Kasumi-1 (cell line): ENCODE results near the gene TCF7.
A peak's percentile ranks its signal among the peaks of the same experiment; 100 is the strongest.

Experiments used
- DNase-seq, 2 experiments: peaks; one replicate each; lab custom pipeline; 2025; lab: John Stamatoyannopoulos, UW

The TCF7 gene

DNA sequence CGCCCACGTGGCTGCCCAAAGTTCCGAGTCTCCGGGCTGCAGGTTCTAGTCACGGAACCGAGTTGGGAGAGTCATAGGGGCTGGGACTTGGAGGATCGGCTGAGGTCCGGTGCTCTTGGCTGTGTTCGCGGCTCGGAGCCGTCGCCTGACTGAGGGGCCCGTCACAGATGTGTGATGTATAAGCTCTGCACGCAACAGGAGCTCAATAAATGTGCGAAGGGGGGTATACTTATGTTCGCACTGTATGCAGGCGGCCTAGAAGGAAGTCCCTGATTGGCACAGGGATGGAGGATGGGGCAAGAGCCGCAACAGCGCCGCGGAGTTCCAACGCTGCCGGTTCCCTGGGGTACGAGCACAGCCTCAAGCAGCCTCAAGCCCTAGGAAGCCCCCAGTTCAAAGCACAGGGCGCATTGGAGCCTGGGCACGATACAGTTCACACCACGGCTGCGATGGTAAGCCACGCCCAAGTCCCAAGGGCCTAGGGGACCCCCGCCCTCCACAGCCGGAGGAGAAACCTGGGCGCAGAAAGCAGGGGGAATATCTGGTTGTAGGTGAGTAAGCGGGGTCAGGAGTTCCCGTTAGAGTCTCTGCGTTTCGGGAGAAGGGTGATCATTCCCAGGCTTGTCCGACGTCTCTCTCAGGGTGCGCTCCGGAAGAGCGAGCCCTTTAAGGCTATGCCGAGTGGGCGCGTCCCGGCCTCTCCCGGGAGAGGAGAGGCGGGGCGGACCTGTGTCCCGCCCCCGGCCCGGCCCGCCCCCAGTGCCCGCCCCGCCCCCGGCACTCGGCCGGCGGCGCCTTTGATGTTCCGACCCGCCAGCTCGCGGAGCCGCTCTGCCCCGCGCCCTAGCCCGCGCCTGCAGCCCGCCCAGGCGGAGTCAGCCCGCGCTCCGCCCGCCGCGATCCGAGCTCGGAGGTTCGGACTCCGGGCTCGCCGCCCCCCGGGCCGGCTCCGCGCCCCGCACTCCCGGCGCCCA is at the start of gene TCF7:
TCF7 (plus strand) TSS at position 780 of the 974 bp plus-strand sequence. CDS start 226 bp downstream, outside the sequence.
- DNase-seq, result peak; percentile 55 to 56

DNA sequence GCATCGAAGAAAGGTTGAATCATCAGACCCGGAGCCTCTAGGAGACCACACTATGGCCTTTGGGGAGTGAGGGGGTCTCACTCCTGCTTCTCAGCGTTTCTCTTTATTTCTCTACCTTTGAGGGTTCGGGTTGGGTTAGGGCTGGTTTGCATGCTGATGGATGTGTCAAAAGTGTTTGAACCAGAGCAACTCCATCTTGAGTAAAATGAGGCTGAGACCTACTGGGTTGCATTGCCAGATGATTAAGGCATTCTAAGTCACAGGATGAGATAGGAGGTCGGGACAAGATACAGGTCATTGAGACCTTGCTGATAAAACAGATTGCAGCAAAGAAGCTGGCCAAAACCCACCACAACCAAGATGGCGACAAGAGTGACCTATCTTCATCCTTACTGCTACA is 44.9 kb upstream of the TCF7 start:
- no peak for DNase-seq

DNA sequence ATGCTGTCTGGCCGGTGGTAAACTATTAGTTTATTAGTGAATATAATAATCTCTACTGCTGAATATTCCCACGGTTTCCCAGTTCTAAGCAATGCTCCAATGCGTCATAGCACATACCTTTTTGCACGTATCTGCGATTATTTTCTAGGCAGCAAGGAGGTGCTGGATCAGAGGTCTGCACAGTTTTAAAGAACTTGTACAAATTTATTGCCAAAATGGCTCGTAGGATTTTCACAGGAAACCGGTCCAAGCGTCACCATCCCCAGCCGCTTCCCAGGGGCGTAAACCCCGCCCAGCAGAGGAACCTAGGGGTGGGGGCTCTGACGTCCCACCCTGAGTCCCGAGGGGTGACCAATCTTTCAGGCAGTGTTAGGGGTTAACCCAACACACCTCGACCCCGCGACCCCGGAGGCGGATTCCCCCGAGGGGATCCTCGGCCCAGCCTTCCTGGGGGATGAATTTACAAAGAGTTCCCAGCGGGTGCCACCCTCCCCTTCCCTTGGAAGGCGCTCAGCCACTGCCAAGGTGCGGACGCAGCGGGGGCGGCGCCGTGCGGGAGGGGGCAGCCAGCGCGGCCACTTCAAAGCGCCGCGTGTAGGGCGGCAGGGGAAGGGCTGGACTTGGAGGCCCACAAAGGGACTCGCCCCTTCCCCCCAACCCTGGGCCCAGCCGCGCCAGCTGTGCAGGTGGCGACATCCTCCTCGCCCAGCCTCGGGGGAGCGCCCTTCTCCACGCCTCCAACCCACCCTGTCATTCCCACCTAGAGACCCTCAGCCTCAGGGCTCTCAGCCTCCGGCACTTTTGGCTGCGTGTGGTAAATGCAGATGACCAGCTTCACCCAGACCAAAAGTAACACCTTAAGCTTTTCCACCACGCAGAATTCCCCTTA is 43.5 kb upstream of the TCF7 start:
- no peak for DNase-seq

DNA sequence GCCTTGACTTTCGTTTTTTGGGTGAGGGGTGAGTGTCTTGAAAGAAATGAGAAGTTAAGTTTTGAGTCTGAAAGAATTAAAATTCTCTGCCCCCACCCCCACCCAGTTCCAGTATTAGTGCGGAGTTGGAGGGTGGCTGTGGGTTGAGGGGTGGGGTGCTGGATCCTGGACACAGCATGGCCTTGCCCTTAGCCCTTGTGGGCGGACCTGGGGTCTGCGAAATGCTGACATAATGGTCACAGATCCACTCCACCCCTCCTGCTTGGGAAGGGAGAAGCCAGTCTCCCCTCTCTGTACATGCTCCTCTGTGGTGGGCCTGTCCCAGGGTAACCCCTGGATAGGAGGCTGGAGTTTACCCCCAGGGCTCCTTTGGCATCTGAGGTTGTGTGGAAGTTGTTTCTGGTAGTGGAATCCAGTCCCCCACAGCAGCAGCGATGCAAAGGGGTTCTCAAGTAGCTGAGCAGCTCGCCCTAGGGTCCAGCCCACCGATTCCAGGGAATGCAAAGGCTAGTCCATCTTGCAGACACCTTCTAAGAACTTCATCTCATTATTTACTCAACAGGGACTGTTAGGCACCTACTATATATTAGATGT is 42.8 kb upstream of the TCF7 start:
- DNase-seq, result no peak

DNA sequence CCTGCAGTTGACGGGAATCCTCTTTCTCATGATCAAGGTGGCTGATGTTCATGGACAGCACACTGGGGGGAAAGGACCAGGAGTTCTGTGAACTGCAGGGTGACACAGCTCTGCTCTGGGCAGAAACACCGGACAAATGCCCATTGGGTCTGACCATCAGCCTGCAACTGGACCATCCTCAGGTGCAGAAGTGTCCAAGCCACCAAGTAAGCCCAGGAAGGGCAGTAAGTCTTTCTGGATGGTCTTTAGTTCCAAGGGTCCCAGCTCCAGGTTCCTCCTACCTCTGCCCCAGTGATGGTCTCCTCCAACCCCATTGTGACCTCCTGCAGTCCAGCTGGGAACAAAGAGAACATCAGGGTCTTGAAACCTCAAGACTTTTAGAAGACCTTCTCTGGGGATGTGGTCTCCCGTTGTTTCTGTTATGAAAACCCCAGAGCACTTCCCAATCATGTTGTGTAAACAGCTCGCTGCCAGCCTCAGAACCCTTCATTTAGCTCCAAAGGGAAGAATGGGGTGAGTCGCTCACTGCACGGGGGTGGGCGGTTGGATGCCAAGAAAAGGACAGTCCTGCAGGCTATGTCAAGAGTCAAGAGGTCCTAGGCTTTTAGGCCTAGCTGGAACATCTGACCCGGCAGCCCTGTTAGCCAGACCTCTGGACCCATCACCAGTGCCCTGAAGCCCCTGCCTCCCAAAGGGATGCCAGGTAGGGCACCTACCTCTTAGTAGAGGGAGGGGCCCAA is 41.8 kb upstream of the TCF7 start:
- DNase-seq, result no peak

DNA sequence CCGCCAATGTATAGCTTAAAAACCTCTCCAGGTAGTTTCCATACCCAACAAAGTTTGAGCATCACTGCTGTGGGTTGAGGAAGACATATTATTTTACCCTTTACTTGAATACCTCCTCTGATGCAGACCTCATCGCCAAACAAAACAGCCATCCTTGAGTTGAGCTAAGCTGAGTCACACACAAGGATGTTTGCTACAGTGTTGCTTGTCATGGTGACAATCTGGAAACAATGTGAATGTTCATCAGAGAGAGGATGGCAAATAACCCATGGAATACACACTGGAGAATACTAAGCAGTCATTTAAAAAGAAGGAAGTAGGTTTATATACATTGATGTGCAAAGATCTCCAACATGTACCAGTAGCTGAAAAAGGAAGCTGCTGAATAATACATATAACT is 41.1 kb upstream of the TCF7 start:
- DNase-seq, result peak in 1 of 2 experiments; percentile 8

DNA sequence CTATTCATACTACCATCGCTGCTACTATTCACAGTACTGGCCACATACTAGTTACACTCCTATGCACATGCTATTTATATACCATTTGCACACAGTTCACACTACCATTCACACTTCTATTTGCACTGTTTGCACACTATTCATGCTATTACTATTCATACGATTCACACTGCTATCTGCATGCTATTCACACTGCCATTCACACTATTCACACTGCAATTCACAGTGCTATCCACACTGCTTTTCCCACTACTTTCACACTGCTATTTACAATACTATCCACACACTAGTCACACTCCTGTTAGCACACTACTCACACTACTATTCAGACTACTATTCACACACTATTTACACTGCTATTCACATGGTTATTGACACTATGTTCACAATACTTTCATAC is 39.4 kb upstream of the TCF7 start:
- no peak for DNase-seq

DNA sequence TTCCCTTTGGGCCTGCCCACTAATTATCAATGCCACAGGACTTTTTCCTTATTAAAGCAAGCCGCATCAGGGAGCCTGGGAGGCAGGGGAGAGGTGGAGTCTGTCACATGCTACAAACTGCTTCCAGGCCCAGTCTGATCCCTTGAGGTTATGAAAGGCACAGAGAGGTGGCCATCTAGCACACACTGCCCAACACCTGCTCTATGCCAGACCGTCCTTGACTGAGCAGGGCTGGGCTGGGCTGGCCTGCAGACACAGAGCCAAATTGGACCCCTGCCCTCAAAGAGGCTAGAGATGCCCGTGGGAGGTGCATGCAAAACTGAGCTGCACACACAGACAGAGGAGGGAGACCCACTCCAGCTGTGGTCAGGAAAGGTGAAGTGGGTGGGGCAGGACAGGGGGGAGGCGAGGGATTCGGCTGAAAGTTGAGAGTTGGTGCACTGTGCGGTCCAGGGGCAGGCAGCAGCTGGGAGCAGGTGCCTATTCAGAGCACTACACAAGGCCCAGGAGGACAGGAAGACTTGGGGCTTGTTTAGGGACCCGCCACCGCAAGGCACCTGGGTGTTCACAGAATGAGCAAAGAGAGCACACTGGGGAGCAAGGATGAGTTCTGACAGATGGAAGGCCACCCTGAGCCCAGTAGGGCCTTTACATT is 36.4 kb upstream of the TCF7 start:
- no peak for DNase-seq

DNA sequence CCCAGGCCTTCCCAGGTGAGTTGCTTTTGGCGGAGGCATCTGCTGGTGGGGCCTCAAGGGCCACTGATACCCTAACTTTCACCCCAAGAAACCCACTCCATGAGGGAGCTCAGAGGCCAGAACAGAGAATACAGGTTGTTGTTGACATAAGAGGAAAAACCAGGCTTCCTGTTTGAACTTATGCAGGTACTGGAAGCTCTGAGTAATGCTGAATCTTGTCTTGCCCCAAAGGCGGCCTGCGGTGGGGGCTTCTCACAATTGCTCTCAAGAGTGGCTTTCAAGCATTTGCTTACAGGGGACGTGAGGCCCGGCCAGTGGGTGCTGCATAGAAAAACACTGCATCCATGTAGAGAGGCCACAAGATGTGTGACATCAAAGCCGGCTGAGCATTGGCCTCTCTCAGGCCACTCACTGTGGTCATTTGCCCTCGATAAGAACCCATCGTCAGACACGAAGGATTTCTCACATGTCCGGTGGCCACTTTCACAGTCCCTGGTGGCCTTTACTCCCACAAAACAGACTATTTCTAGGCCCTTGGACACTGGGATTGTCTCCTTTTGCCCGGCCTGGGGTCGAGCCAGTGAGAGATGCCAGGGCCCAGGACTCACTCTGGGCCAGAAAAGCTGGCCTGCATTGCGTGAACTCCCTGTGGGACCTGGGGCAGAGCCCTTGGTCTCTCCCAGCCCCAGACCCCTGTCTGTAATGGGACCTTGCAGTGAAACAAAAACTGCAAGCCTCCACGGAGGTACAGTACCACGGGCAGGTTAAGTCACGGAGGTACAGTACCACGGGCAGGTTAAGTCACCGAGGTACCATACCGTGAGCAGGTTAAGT is 34.5 kb upstream of the TCF7 start:
- DNase-seq, result no peak

DNA sequence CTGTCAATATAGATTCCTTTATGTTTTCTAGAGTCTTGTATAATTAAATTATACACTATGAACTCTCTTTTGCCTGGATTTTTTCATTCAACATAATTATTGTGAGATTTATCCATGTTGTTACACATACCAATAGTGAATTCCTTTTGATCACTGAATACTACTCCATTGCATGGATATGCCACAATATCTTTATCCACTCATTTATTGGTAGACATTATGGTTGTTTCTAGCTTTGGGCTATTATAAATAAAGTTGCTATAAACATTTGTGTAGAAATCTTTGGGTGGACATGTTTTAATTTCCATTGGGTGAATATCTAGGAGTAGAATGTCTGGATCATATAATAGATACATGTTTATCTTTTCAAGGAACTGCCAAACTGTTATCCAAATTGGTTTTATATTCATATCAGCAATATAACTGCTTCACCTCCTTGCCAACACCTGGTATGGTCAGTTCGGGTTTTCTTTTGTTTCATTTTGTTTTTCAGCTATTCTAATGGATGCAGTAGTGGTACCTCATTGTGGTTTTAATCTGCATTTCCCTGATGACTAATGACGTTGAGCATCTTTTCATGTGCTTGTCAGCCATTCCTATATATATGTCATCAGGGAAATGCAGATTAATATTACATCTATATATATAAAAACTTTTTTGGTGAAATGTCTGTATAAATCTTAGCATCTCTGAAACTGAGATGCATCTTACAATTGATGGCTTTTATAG is 32.1 kb upstream of the TCF7 start:
- no peak for DNase-seq

DNA sequence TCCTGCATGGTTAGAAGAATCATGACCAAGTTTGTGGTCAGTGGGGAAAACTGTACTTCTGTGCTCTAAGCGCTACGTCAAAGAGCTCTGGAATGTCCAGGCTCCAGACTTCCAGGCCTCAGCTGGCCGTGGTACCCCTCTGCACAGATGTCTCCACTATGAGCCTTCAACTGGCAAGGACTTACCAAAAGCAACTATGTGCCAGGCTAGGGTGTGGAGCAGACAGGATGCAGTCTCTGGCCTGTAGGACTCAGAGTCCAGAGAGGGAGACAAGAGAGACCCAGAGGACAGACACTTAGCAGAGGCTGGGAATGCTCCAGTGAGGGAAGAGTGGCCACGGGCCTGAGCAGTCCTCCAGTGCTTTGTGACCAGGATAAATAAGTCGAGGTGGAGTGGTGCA is 31.0 kb upstream of the TCF7 start:
- no peak for DNase-seq

DNA sequence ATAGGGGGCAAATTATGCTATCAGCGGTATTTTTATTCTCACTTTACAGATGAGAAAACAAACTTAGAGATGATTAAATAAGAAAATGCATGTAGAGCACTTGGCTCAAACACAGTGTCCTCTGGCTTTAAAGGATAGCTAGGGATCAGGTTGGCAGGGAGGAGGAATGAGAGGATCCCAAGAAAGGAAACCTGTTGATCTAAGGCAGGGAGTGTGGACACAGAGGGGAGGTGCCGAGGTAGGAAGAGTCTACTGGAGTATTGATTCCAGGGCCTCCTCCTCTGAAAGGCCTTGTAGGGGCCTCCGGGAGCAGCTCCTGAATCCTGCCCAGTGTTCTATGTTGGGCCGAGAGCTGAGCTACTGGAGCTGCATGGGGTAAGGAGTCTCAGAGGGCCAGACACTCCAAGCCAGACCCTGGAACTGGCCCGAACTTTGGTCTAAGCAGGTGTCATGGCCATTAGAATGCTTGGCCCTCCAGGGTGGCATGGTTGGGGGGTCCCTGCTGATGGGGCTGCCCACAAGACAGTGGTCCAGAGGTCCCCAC is 30.4 kb upstream of the TCF7 start:
- no peak for DNase-seq

DNA sequence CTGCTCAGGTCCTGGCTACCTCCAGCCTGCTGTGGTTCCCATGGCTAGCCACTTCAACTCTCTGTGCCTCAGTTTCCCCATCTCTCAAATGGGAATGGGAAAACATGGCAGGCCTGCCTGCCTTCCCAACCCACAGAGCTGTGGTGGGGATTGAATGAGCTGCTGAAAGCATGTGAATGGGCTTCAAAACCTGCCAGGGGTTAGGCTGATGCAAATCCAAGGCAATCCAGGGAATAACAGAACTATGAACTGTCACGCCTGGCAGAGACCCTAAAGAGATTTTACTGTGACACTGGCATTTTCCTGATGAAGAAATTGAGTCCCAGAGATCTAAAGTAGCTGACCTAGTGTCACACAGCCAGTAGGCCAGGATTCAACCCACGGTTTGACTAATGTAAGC is 29.9 kb upstream of the TCF7 start:
- no peak for DNase-seq

DNA sequence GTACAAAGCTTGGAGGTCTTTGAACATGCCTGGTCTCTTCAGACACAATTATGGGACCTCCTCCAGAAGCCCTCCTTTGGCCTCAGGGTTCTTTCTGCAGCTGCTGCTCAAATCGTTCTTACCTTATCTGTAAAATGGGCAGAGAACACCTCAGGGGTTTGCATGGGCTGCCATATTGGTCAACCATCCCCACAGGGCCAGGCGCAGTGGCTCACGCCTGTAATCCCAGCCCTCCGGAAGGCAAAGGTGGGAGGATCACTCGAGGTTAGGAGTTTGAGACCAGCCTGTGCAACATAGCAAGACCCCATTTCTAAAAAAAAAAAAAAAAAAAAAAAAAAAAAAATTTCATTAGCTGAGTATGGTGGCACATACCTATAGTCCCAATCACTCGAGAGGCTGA is 29.1 kb upstream of the TCF7 start:
- DNase-seq, result no peak

DNA sequence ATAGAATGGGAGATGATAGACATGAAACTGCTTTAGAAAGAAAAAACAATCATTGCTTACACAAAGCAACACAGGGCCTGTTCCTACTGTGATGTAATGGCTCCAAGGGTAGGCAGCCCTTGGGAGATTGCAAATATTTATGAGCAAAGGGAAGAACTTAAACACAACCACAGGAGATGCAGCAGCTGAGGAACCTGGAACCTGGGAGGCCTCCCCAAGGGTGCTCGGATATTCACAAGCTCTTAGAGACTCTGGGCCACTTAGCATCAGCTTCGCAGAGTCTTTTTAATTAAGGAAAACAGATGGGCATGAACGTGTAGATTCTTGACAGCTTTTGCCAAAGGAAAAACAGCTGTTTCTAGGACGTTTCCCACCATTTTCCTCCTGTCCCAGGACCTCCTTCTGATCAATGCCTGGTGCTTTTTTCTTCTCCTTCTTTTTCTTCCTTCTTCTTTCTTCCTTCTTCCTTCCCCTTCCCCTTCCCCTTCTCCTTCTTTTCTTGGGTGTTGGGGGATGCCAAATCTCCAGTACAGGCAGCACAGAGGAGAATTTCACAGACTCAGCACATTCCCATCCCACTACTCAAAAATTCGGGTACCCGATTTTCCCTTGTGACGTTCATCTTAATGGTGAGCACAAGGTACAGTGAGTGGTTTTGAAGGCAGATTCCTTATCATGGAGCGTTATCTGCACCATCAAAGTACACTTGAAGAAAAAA is 28.1 kb upstream of the TCF7 start:
- DNase-seq, result no peak

DNA sequence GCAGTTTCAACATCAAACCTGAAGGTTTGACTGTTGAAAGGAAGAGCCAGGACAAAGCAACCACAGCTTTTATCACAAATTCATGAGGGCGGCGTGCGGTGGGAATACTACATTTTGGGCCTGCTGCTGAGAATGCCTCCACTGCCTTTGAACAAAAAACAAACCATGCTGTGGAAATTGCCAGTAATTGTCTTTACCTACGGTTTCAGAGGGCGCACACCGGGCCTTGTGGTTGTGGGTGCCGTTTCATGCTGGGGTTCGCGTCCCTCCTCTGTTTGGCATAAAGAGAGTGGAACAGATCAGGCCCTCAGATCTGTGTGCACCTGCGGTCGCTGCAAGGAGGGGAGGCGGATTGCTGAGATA is 27.6 kb upstream of the TCF7 start:
- DNase-seq, result no peak

DNA sequence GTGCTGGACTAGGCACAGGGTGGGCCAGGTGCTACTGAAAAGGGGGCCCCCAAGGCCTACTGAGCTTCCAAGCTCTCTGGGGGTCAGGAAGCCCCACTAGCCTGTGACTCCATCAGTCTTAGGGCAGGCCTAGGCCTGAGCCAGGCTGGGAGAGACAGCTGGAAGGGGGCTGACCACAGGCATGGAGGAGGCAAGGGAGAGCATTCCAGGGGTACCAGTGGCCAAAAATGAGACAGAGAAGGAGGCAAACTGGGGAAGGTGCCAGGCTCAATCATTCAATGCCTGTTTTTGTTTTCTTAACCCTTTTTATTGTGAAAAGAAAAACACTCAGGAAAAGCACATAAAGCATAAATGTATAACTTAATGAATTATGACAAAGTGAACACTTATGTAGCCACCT is 26.2 kb upstream of the TCF7 start:
- no peak for DNase-seq

DNA sequence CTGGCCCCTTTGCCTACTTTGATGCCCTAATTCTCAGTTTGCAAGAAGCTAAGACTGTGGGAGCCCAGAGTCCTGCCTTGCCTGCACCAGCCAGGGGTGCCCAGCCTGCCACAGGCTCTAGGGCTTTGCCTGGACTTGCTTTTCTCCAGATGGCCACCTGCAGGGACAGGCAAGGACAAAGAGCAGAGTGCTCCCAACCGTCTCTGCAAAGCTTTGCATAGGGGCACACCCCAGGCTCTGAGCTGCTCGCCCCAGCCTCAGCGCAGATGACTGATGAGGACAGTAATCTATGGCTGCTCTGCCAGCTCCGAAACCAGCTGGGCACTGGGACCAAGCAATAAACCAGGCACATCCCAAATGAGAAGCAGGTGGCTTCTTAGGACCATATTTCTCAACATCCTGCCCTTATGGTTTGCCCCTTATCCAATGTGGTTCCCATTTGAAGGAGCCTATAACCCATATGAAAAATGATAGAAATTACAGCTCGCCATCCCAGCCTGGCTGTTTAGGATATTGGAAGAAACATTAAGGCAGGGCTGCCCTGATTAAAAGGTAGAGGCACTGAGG is 25.4 kb upstream of the TCF7 start:
- no peak for DNase-seq
